Panc1 (cell line): ENCODE data around the gene LTBP3. TPM values are rescaled to one million over a fixed set of nuclear protein-coding genes. Genes with fewer than 3 reads are reported as not detected.
"Not testable (repeated sequence)": the region's sequence is repeated elsewhere in the genome, so short reads cannot be mapped to it uniquely, and the experiment has no call there.

ENCODE experiments used
- ATAC-seq: fragments of 200-7000 bp; cut with Tn5 transposase; 2 replicates; pipeline ENCODE4 v1.9.1; 2020; ENCODE audit warnings: mild to moderate bottlenecking, moderate library complexity
- BruUV-seq: library from RNA; stranded (reverse); fragments of 400-500 nt; replicated peaks from 2 replicates; lab custom pipeline; 2021; lab: Mats Ljungman, UMichigan
- CTCF ChIA-PET: fragments of 300-600 bp; sonication (Branson Sonifier 250); formaldehyde crosslinking; loops from one replicate; lab custom pipeline; 2022; ENCODE audit warnings: antibody characterized with exemption; lab: Charles Lee
- POLR2A ChIA-PET: fragments of 300-600 bp; sonication (Branson Sonifier 250); formaldehyde crosslinking; loops from one replicate; lab custom pipeline; 2022; ENCODE audit warnings: antibody characterized with exemption; lab: Charles Lee
- DNase-seq: peaks from one replicate; pipeline ENCODE4 v3.0.0-alpha.2; 2010; ENCODE audit warnings: low read depth, low spot score
- H3K27ac ChIP-seq: 2 replicates; pipeline ENCODE4 v1.5.1; 2011; ENCODE audit warnings: mild to moderate bottlenecking, low read length, inconsistent platforms
- H3K27me3 ChIP-seq: fragments of 200-500 bp; sonication (Bioruptor generic); 2 replicates; pipeline ENCODE4 v1.6.0; 2014; ENCODE audit warnings: low read length, inconsistent platforms; ENCODE audit not compliant: control insufficient read depth, insufficient read depth
- H3K36me3 ChIP-seq: fragments of 200-500 bp; sonication (Bioruptor generic); 2 replicates; pipeline ENCODE4 v1.5.1; 2014; ENCODE audit warnings: inconsistent platforms, mild to moderate bottlenecking, low read length, moderate library complexity; ENCODE audit not compliant: control insufficient read depth, insufficient read depth
- H3K4me1 ChIP-seq: 2 replicates; pipeline ENCODE4 v1.5.1; 2011; ENCODE audit warnings: inconsistent platforms, mild to moderate bottlenecking, low read length, moderate library complexity; ENCODE audit not compliant: control insufficient read depth, insufficient read depth
- H3K4me3 ChIP-seq, 2 experiments: 2 replicates each; pipeline ENCODE4 v1.5.1; 2011 to 2012; ENCODE audit warnings: low read depth in 2 of 2, low read length in 2 of 2, mild to moderate bottlenecking in 2 of 2, inconsistent platforms in 1 of 2, moderate library complexity in 1 of 2
- H3K9me3 ChIP-seq: fragments of 200-500 bp; sonication (Bioruptor generic); 2 replicates; pipeline ENCODE4 v1.5.1; 2014; ENCODE audit warnings: low read depth, mild to moderate bottlenecking, inconsistent platforms, low read length, moderate library complexity; ENCODE audit not compliant: control insufficient read depth, insufficient read depth
- CTCF ChIP-seq: fragments of 450-650 bp; IDR thresholded peaks from 2 replicates; pipeline ENCODE4 v1.5.1; 2017; ENCODE audit warnings: mild to moderate bottlenecking
- POLR2AphosphoS5 ChIP-seq: IDR thresholded peaks from 2 replicates; pipeline ENCODE4 v1.6.1; 2012; ENCODE audit warnings: mild to moderate bottlenecking, low read depth, low read length, moderate library complexity
- REST ChIP-seq, 2 experiments: IDR thresholded peaks; 2 replicates each; pipeline ENCODE4 v1.6.1; 2011 to 2012; ENCODE audit warnings: low read depth in 2 of 2, control low read depth in 1 of 2, low read length in 1 of 2, mild to moderate bottlenecking in 1 of 2, moderate library complexity in 1 of 2; ENCODE audit not compliant: insufficient read depth in 1 of 2
- SIN3A ChIP-seq: IDR thresholded peaks from 2 replicates; pipeline ENCODE4 v1.6.1; 2012; ENCODE audit warnings: low read depth, mild to moderate bottlenecking, low read length, moderate library complexity, borderline replicate concordance; ENCODE audit not compliant: insufficient read depth
- TCF7L2 ChIP-seq: IDR thresholded peaks from 2 replicates; pipeline ENCODE4 v1.6.1; 2011; ENCODE audit warnings: mild to moderate bottlenecking, low read depth, low read length, inconsistent platforms
- in situ Hi-C: cut with HindIII; loops from 2 replicates; pipeline ENCODE4 v1.10.0; 2016; ENCODE audit warnings: low sequenced_read_pairs, low pct_unique_long_range_greater_than_20kb
- intact Hi-C: fragments of 100-400 bp; cut with micrococcal nuclease; formaldehyde crosslinking; loops from one replicate; pipeline ENCODE4 v1.10.0; 2022; ENCODE audit not compliant: unreplicated experiment
- total RNA-seq: library from RNA; stranded (reverse); gene quantifications from one replicate; pipeline ENCODE4 v1.2.1, GENCODE V29; 2021; ENCODE audit not compliant: unreplicated experiment

LTBP3 gene
- total RNA-seq, 1 experiment from 2014 or later, result 133 TPM

- intact Hi-C loops (no loop called here), in situ Hi-C loops (no loop called here)
- Histone ChIP-seq H3K4me1 (peaks cover 5% of the 10 kb centered on the region; the same call in 1 of the 2 replicates), H3K27me3 (no peaks in the 10 kb centered on the region), H3K9me3 (no peaks in the 10 kb centered on the region), H3K36me3 (no peaks in the 10 kb centered on the region; the same call in 1 of the 2 replicates), H3K27ac (no peak overlapping the region), H3K4me3 (no peak overlapping the region)
- BruUV-seq, result no TSS peak
- ChIA-PET CTCF (interaction anchor here (0.5 to 0.7 kb wide), 2 partner anchors 14 to 214 kb away, joined by 3 to 4 read pairs; no protein-coding TSS in a partner anchor), POLR2A (interaction anchor here (0.7 kb wide), 1 partner anchor 9 kb away, joined by 7 read pairs; no protein-coding TSS in a partner anchor)
- no peak for DNase-seq
- no peak for ATAC-seq
- TF ChIP-seq TCF7L2 (no peak), REST (IDR thresholded peaks at IDR 0.05; ENCODE audit: insufficient read depth in 1 of 2, low read depth in 2 of 2, low read length in 1 of 2) (no peak)
Measured at GRCh38 chr11:65565624-65566453, 7.7 kb upstream of the LTBP3 start.

GRCh38 chr11:65564879-65565559 is 6.9 kb upstream of the LTBP3 start:
- H3K27ac ChIP-seq, H3K36me3 ChIP-seq, ATAC-seq, H3K9me3 ChIP-seq, intact Hi-C loops, DNase-seq, BruUV-seq, H3K4me3 ChIP-seq, H3K27me3 ChIP-seq, in situ Hi-C loops: not testable (repeated sequence)
- ChIA-PET CTCF (interaction anchor here (0.7 kb wide), 1 partner anchor 13 kb away, joined by 4 read pairs; no protein-coding TSS in a partner anchor), POLR2A (interaction anchor here (0.7 kb wide), 2 partner anchors 8 to 66 kb away, joined by 3 to 7 read pairs; partner anchors contain the start of gene MALAT1)
- H3K4me1 ChIP-seq, result peaks cover 13% of the 10 kb centered on the region

- H3K27me3 ChIP-seq, result no peaks in the 10 kb centered on the region
- in situ Hi-C loops, result no loop called here
- intact Hi-C loops, result no loop called here
- BruUV-seq, result no TSS peak
- no peak overlapping the region for H3K4me3 ChIP-seq
- H3K27ac ChIP-seq, result no peak overlapping the region
- no peak for TF ChIP-seq CTCF
- TF ChIP-seq SIN3A, result no peak
- TF ChIP-seq REST (IDR thresholded peaks at IDR 0.05; ENCODE audit: insufficient read depth in 1 of 2, low read depth in 2 of 2, low read length in 1 of 2), result no peak
- TF ChIP-seq TCF7L2, result no peak
- TF ChIP-seq POLR2AphosphoS5, result no peak
- H3K4me1 ChIP-seq, result peaks cover 27% of the 10 kb centered on the region
- ATAC-seq, result no peak
- no peaks in the 10 kb centered on the region for H3K36me3 ChIP-seq
- CTCF ChIA-PET, result interaction anchor here (0.6 to 0.7 kb wide), 2 partner anchors 181 to 190 kb away, joined by 4 to 9 read pairs; no protein-coding TSS in a partner anchor
- H3K9me3 ChIP-seq, result no peaks in the 10 kb centered on the region
- DNase-seq, result no peak
- POLR2A ChIA-PET, result interaction anchor here (0.6 kb wide), 1 partner anchor 47 kb away, joined by 9 read pairs; no protein-coding TSS in a partner anchor
Measured at GRCh38 chr11:65563601-65564000, 5.4 kb upstream of the LTBP3 start.
